GM12874 (cell line): ENCODE data around the gene KRTAP2-3.

ENCODE experiments used
- TF ChIP-seq, protein P1 (sequence below): IDR thresholded peaks from 2 replicates; pipeline ENCODE4 v1.5.1; 2011; ENCODE audit warnings: low read depth, mild to moderate bottlenecking, control low read depth, low read length, moderate library complexity; ENCODE audit not compliant: insufficient read depth

KRTAP2-3 gene

DNA sequence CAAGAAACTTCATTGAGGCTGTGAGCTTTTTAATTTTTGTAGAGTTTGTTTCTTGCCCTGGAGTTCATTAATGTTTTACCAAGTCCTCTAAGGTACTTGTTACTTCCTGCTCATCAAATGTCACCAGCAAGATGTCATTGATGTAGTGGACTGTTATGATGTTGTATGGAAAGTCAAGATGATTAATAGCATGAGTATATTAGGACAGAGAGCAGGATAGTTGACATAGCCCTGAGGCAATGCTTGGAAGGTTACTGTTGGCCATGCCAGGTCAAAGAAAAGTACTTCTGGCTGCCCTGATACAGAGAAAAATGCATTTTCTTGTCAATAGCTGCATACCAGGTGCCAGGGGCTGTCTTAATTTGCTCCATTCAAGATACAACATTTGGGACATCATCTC, 39.6 kb downstream of the KRTAP2-3 start:
- TF ChIP-seq, protein P1, sequence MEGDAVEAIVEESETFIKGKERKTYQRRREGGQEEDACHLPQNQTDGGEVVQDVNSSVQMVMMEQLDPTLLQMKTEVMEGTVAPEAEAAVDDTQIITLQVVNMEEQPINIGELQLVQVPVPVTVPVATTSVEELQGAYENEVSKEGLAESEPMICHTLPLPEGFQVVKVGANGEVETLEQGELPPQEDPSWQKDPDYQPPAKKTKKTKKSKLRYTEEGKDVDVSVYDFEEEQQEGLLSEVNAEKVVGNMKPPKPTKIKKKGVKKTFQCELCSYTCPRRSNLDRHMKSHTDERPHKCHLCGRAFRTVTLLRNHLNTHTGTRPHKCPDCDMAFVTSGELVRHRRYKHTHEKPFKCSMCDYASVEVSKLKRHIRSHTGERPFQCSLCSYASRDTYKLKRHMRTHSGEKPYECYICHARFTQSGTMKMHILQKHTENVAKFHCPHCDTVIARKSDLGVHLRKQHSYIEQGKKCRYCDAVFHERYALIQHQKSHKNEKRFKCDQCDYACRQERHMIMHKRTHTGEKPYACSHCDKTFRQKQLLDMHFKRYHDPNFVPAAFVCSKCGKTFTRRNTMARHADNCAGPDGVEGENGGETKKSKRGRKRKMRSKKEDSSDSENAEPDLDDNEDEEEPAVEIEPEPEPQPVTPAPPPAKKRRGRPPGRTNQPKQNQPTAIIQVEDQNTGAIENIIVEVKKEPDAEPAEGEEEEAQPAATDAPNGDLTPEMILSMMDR, result no peak

DNA sequence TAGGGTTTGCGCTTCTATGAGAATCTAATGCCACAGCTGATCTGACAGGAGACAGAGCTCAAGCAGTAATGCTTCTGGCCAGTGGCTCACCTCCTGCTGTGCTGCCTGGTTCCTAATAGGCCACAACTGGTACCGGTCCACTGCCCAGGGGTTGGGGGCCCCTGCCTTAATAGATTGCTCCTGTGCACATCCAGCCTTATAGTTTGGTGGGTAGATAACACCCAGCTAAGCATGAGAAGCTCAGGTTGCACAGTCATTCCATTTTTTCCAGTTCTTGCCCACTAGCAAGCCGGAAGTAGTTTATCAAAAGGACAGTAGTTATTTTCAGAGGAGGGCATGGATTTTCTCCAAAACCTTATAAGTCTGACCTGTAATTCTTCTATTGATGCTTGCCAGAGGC, 40.5 kb downstream of the KRTAP2-3 start:
- TF ChIP-seq, protein P1, result no peak

DNA sequence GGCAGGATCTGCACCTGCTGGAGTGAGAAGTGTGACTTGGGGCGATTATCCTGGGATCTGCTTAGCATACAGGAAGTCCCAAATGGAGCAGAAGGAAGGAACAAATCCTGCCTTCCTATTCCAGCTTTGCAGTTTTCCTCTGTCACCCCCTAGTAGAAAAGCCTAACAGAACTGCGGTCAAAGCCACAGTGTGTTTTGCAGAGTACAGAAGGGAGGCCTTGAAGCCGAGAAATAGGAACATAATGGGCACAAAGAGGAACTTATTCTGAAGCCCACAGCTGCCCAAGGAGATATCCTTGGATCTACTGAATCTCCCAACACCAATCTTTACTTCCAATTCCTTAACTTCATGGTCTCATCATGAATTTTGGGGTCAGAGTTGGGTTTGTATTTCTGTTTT, 41.4 kb downstream of the KRTAP2-3 start:
- TF ChIP-seq, protein P1, result no peak

DNA sequence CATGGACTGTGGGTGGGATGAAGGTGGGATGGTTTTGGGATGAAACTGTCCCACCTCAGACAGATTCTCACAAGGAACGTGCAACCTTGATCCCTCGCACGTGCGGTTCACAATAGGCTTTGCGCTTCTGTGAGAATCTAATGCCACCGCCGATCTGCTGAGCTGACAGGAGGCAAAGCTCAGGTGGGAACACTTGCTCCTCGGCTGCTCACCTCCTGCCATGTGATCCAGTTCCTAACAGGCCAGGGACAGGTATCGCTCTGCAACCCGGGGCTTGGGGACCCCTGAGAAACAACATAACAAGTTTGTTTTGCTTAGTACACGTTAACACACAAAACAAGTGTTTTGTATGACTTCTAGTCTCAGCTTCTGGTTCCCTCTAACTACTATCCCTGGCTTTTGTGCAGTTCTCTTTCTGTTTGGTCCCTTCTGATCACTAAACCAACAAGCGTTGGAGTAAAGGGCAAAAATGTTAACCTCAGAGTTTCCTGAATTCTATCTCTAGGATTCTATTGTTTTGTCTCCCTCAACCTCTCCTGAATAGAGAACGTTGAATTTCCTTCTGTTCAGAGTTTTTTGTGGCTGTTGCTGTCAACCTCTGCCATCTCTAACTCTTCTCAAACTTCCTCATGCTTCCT, 43.2 kb downstream of the KRTAP2-3 start:
- TF ChIP-seq, protein P1, result no peak

DNA sequence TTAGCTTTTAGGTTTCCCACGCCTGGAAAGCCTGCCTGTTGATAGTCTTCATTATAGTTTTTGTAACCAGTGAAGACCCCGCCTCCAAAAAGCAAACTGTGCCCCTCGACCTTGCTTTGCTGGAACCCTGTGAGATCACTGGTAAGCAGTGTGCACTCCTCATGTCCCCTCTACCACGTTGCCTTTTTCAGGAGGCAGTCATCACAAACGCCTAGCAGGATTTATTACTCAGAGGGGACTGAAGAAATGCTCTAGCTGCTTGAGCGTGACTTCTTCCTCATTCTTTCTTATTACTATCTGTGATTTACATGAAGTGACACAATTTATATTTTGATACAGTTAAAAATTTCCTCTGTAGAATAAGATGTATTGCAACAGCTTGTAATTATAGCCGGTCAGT, 44.5 kb downstream of the KRTAP2-3 start:
- TF ChIP-seq, protein P1, result no peak

DNA sequence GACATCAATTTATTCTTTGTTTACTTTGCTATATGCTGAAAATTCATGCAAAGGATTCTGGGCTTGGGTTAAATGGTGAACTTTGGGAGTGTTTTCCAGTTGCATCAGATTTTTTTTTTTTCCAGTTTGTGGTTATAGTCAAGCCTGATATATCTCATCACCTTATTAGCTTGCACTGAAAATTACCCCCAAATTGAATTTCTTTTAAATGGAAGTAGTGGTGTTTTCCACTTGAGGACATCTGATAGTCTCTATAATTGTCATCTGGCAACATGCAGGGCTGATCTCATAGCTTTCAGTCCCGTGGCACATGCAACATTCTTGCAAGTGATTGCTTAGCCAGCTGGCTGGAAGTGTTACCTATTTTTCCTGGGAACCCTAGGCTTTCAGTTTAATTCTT, 46.3 kb downstream of the KRTAP2-3 start:
- TF ChIP-seq, protein P1, result no peak

DNA sequence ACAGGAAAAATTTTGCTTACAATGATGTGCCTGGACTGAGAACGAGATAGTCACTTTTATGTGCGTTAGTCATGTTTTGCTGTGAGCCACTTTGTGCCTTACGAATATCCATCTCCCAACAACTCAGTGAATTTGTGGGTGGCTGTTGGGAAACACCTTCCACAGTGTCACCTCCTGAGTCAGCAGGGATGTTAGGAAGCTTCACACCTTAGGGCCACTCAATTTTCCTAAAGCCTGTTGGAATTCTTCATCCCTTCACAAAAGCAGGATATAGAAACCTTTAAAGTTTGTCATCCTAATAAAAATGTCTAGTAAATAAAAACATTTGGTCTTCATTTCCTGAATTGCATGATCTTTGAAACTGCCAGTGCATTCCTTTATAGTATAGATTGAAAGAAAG, 46.7 kb downstream of the KRTAP2-3 start:
- TF ChIP-seq, protein P1, result no peak
